Measurements from ENCODE around the gene COPS9.

COPS9 gene

DNA sequence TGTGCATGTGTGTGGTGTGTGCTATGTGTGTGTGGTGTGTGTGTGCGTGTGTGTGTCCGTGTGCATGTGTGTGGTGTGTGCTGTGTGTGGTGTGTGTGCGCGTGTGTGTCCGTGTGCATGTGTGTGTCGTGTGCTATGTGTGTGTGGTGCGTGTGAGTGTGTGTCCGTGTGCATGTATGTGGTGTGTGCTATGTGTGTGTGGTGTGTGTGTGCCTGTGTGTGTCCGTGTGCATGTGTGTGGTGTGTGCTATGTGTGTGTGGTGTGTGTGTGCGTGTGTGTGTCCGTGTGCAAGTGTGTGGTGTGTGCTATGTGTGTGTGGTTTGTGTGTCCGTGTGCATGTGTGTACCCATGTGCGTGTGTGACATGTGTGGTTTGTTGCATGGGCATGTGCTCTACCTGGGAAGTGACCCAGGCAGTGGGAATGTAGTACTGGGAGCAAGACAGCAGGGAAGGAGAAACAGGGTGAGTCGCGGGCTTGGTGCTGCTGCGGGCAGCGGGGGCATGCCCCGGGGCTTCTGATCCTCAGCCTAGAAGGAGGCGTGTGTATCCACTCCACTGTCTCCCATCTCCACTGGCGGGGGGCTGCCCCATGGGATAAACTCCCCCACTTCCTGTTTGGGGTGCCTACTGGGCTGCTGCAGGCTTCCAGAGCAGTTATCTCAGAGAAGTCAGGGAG lies 11.9 kb upstream of the COPS9 start:
- TF ChIP-seq, protein P1, sequence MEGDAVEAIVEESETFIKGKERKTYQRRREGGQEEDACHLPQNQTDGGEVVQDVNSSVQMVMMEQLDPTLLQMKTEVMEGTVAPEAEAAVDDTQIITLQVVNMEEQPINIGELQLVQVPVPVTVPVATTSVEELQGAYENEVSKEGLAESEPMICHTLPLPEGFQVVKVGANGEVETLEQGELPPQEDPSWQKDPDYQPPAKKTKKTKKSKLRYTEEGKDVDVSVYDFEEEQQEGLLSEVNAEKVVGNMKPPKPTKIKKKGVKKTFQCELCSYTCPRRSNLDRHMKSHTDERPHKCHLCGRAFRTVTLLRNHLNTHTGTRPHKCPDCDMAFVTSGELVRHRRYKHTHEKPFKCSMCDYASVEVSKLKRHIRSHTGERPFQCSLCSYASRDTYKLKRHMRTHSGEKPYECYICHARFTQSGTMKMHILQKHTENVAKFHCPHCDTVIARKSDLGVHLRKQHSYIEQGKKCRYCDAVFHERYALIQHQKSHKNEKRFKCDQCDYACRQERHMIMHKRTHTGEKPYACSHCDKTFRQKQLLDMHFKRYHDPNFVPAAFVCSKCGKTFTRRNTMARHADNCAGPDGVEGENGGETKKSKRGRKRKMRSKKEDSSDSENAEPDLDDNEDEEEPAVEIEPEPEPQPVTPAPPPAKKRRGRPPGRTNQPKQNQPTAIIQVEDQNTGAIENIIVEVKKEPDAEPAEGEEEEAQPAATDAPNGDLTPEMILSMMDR (IDR thresholded peaks at IDR 0.05; ENCODE audit: borderline replicate concordance, insufficient read depth, low read depth, low read length), result no peak
- H3K4me3 ChIP-seq (ENCODE audit: low read depth, low read length), result no peak overlapping the region

DNA sequence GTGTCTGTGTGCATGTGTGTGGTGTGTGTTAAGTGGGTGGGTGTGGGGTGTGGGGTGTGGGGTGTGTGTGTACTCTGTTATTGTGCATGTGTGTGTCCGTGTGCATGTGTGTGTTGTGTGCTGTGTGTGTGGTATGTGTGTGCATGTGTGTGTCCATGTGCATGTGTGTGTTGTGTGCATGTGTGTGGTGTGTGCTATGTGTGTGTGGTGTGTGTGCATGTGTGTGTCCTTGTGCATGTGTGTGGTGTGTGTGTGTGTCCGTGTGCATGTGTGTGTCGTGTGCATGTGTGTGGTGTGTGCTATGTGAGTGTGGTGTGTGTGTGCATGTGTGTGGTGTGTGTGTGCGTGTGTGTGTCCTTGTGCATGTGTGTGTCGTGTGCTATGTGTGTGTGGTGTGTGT lies 11.3 kb upstream of the COPS9 start:
- TF ChIP-seq, protein P1 (IDR thresholded peaks at IDR 0.05; ENCODE audit: borderline replicate concordance, insufficient read depth, low read depth, low read length), result no peak
- H3K4me3 ChIP-seq (ENCODE audit: low read depth, low read length), result no peak overlapping the region

DNA sequence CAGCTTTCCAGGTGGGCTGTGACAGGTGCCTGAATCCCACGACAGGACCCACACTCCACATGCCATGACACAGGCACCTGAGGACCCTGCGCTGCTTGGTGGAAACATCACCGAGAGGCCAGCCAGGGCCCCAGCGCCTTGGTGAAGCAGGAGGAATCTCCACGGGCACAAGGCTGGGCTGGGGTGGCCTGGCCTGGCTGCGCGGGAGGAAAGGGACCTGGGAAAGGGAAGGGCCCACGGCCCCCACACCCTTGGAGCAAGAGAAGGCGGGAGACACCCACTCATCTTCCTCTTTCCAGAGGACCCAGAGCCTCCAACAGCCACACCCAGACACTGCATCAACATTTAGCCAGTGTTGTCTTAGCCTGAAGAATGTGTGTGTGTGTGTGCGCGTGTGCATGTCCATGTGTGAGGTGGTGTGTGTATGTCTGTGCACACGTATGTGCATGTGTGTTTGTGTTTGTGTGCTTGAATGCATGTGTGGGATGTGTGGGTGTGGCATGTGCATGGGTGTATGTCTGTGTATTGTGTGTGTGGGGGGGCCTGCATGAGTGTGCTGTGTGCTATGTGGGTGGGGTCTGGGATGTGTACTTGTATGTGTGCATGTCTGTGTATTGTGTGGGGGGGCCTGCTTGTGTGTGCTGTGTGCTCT lies 10.6 kb upstream of the COPS9 start:
- no peak overlapping the region for H3K4me3 ChIP-seq (ENCODE audit: low read depth, low read length)
- TF ChIP-seq, protein P1 (IDR thresholded peaks at IDR 0.05; ENCODE audit: borderline replicate concordance, insufficient read depth, low read depth, low read length), result no peak

DNA sequence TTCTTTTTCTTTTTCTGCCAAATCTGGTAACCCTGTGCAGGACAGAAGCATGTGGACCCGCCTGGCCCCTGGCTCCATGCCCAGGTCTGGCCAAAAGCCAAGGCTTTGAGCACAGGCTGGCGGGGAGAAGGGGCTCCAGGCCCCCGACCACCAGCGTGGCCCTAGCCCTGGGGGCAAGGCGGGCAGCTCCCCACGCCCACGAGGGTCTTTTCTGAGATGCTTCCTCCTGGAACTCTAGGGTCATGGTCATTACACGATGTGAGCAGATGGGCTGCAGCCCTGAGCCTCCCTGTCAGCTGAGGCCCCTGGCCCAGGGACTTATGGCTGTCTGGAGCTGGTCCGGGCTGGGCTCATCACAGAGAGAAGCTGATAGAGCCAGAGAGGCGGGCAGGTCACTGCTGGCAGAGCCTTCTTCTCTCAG lies 10.0 kb upstream of the COPS9 start:
- no peak overlapping the region for H3K4me3 ChIP-seq (ENCODE audit: low read depth, low read length)
- TF ChIP-seq, protein P1 (IDR thresholded peaks at IDR 0.05; ENCODE audit: borderline replicate concordance, insufficient read depth, low read depth, low read length), result no peak

DNA sequence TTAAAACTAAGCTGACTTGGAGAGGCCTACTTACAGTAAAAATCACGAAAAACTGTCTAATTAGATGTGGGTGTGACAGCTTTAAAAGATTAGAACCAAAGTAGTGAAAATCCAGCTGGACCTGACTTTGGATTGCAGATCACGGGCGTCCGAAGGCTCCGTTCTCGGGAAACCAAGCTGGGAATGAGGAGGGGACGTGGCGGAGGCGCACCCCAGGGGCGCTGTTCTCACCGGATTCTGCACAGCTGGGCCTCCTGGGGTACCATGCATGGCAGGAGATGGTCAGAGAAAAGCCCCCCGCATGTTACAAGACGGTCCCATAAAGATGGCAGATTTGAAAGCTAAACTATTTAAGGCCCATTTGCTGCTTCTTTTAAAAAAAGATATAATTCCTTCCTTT lies 9.4 kb upstream of the COPS9 start:
- H3K4me3 ChIP-seq (ENCODE audit: low read depth, low read length), result no peak overlapping the region
- TF ChIP-seq, protein P1 (IDR thresholded peaks at IDR 0.05; ENCODE audit: borderline replicate concordance, insufficient read depth, low read depth, low read length), result no peak

DNA sequence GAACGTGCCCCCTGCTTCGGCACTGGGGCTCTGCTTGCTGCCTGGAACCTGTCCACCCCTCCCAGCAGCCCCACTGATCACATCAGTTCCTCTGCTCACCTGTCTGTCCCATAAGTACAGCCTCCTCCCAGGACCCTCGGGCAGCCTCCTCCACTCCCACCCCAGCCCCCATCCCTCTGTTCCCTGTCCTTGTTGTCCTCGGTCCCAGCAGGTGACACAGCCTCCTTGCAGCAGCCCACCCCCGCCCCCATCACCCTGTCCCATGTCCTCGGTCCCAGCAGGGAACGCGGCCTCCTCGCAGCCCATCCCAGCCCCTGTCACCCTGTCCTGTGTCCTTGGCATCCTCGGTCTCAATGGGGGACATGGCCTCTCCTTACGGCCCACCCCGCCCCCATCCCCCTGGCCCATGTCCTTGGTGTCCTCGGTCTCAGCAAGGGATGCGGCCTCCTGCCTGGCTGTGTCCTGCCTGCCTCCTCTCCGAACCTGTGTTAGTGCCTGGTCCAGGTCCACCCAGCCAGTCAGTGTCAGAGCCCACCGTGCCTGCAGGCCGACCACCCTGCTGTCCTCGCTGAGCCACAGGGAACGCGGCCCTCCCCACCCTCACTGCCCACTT lies 8.7 kb upstream of the COPS9 start:
- H3K4me3 ChIP-seq (ENCODE audit: low read depth, low read length), result no peak overlapping the region
- TF ChIP-seq, protein P1 (IDR thresholded peaks at IDR 0.05; ENCODE audit: borderline replicate concordance, insufficient read depth, low read depth, low read length), result no peak
